Lung microvascular endothelial cell (primary cell): ENCODE results near the gene FALEC. TPM values are rescaled to one million over a fixed set of nuclear protein-coding genes. Genes with fewer than 3 reads are reported as not detected.

Experiments used
- DNase-seq, 2 donors: peaks; one replicate each; pipeline versions ENCODE4 v3.0.0 to v3.0.0-alpha.2; 2010; ENCODE audit warnings: low read depth in 2 of 2
- total RNA-seq: library from RNA; depleted of rRNA; stranded (reverse); fragments of >200 nt; gene quantifications from 2 replicates; pipeline ENCODE4 v1.2.1, GENCODE V29; 2014

The FALEC gene
- not detected in 2 replicates for total RNA-seq

DNA sequence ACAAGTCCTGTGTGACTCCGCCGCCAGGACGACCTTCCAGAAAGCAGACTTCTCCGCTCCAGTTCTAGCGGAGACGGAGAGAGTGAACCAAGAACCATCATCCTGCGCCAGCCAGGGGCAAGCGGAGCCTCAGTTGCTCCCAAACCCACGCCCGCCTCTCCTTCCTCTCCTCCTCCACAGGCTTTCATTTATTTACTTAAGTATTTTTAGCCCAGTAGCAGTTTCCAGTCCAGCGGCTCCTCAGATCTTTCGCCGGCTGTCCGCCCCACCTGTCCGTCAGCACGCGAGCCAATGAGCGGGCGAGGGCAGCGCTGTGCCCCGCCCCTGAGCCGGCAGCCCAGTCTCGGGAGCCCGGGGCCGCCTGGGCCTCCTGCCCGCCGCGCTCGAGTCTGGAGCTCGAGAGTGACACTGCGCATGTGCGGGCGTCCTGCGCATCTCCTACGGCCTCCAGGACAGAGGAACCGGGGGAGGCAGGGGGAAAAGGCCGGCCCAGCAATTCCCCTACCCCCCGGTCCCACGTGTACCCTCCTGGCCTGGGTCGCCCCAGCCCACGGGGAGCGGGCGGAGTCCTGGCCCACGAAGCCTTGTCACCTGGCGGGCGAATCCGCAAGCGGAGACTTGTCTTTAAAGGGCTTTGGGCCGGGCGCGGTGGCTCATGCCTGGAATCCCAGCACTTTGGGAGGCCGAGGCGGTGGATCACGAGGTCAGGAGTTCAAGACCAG, at the start of gene FALEC:
Gene FALEC, plus strand, starts transcription at position 425 of the 722 bp plus-strand sequence.
- peak; percentile 94 to 96 for DNase-seq

DNA sequence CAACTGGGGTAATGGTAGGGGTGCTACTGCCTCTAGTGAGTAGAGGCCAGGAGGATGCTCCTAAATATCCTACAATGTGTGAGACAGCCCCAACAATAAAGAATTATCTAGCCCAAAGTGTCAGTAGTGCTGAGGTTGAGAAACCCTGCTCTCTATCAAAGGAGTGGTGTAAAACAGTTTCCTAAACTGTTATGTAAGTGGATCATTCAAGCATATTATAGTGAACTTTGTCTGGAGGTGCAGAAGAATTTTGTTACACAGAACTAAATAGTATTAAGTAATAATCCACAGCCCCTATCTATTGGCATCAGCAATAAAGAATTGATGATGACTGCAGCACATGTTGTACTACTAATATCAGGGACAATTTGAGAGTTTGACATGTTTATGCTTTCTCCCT, 48.6 kb upstream of the FALEC start:
- DNase-seq: no peak

DNA sequence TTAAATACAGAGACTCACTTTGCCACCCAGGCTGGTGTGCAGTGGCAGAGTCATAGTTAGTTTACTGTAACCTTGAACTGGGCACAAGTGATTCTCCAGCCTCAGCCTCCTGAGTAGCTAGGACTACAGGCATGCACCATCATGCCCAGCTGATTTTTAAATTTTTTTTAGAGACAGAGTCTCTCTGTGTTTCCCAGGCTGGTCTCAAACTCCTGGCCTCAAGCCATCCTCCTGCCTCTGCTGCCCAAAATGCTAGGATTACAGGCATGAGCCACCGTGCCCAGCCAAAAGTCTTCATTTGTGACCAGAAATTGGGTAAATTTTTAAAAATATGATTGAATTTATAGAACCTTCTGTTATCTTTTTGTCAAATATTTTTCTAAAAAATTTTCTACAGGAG, 46.3 kb upstream of the FALEC start:
- DNase-seq: no peak

DNA sequence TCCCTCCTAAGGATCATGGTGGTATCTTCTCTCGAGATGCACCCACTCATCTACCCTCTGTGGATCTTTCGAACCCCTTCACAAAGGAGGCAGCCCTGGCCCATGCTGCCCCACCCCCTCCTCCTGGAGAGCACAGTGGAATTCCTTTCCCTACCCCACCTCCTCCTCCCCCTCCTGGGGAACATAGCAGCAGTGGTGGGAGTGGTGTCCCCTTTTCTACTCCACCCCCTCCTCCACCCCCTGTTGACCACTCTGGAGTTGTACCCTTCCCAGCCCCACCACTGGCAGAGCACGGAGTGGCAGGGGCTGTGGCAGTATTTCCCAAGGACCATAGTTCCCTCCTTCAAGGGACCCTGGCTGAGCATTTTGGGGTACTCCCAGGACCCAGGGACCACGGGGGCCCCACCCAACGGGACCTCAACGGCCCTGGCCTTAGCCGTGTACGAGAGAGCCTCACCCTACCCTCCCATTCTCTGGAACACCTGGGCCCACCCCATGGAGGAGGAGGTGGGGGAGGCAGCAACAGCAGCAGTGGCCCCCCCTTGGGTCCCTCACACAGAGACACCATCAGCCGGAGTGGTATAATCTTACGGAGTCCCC, 42.9 kb upstream of the FALEC start:
- no peak for DNase-seq

DNA sequence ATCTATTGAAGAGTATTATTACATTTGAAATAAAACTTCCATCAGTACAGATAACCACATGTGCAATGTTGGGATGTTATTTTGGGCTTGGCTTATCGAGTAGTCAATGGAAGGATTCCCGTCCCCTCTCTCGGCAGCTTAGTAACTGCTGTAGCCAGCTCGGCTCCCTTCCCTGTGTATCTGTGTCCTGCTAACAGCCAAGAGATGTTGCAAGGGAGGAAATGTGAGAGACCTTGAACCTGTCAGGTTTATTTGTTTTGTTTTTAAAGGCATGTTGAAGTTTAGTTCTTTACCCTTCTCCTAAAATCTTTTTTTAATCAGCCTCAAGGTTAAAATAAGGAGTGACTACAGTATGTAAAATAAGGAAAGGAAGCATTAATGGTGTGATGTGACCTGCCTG, 41.9 kb upstream of the FALEC start:
- DNase-seq: no peak

- DNase-seq: no peak
Observed at GRCh38 chr1:150474869-150475268, 40.7 kb upstream of the FALEC start.

DNA sequence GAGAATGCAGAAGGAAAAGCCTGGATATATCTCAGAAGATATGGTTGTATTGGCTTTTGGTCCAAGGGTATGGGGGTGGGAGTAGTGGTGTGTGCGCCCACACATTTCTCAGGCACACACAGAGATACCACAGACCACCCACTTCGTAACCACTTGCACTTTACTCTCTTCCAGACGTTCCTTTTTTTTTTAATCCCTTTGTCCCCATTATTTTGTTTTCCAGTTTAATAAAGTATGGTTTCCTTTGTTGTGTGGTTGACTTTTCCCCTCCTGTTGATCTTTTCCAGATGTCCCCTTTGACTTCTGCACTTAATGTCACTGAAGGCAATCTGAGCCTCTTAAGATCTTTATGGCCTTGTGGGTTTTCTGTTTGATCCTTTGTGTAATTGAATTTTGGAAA, 38.8 kb upstream of the FALEC start:
- no peak for DNase-seq

DNA sequence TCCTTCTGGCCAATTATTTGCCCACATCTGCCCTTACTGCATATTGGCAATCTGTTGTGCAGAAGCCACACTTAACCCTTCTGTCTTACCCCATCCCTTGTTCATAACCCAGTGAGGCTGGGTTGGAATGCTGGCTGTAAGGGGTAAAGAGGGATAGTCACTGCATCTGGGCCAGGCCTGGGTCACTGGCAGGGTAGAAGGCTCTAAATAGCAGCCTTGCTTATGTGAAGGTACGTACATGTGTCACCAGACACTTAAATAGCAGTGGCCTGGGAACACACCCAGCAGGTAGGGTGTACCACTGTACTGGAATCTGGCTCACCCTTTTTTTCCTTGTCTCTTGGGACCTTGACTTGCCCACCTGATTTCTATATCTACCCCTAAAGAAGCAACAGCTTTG, 38.2 kb upstream of the FALEC start:
- DNase-seq: no peak

GRCh38 chr1:150477733-150478132, 37.8 kb upstream of the FALEC start:
- DNase-seq: peak in 1 of 2 donors; percentile 57

DNA sequence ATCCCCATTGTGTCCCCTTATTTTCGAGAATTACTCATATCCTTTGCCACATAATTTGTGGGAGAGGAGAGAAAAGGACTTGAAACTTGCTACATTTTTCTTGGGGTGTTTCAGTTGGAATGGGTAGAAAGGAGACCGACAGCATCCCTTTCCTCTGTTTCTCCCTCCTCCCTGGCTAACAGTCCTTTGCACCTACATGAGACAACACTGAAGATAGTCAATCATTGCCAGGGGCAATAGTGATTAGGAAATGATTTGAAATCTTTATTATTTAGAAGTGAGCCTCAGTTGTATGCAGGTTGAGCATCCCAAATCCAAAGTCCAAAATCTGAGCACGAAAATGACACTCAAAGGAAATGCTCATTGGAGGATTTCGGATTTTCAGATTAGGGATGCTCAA, 36.2 kb upstream of the FALEC start:
- no peak for DNase-seq

DNA sequence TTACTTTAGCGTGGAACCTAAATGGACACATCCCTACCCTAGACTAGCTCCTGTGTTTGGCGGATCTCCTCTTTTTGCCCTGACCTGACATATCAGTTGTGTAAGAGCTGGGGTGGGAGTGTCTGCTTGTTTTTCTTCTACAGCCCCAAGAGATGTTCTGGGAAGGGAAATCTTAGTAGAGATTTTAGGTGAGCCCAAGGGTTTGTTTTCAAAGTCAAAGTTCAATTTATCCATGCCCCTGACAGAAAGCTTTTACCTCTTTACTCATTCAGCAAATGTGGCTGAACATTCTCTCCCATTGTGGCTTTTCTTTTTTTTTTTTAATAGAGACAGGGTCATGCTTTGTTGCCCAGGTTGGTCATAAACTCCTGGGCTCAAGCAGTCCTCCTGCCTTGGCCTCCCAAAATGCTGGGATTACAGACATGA, 35.6 kb upstream of the FALEC start:
- no peak for DNase-seq

GRCh38 chr1:150484431-150484830, 31.1 kb upstream of the FALEC start:
- DNase-seq: no peak

- peak in 1 of 2 donors; percentile 55 for DNase-seq
Observed at GRCh38 chr1:150484861-150485260, 30.7 kb upstream of the FALEC start.

GRCh38 chr1:150486966-150487762, 28.4 kb upstream of the FALEC start, which contains the start of gene TARS2:
Gene TARS2 (plus strand): TSS chr1:150487419. CDS start chr1:150487451, 32 bp downstream.
- DNase-seq: peak; percentile 98 to 99

DNA sequence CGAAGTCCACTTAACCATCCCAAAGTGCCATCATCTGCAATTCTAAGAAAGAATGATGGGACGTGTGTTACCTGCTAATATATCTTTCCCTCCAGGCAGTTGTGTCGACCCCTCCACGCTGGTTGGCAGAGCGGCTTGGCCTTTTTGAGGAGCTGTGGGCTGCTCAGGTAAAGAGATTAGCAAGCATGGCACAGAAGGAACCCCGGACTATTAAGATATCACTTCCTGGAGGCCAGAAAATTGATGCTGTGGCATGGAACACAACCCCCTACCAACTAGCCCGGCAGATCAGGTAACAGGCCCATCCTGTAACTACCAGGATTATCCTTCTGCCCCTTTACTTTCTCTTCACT, 27.8 kb upstream of the FALEC start:
- DNase-seq: no peak

- DNase-seq: no peak
Observed at GRCh38 chr1:150493175-150493574, 22.4 kb upstream of the FALEC start.

- DNase-seq: no peak
Observed at GRCh38 chr1:150498342-150498741, 17.2 kb upstream of the FALEC start.

DNA sequence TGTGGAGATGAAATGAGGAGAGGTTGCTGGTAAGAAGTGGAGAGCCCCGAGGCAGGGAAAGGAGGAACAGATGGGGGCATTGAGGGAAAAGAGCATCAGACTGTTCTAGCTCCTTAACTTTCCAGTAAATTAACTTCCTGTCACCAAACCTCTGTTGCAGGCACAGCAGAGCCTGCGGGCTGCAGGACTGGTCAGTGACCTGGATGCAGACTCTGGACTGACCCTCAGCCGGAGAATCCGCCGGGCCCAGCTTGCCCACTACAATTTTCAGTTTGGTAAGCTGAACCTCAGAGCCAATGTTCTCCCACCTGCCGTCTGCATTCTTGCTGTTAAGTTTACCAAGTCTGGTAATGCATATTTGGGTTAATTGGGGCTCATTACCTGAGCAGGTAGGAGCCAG, 10.1 kb upstream of the FALEC start:
- no peak for DNase-seq

- peak in 1 of 2 donors; percentile 88 for DNase-seq
Observed at GRCh38 chr1:150507912-150508864, 7.4 kb upstream of the FALEC start, which contains the start of gene ECM1. Gene ECM1 (plus strand): TSS chr1:150508109. CDS start chr1:150508210, 101 bp downstream.

- DNase-seq: no peak
Observed at GRCh38 chr1:150508982-150509381, 6.6 kb upstream of the FALEC start.

DNA sequence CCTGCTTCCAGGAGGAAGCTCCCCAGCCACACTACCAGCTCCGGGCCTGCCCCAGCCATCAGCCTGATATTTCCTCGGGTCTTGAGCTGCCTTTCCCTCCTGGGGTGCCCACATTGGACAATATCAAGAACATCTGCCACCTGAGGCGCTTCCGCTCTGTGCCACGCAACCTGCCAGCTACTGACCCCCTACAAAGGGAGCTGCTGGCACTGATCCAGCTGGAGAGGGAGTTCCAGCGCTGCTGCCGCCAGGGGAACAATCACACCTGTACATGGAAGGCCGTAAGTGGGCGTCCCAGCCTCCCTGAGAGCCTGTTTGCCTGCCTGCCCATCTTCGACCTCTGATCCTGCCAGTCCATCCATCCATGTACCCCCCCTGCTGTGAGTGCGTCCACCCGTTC, 4.0 kb upstream of the FALEC start:
- DNase-seq: no peak
